SK-N-SH treated with all-trans-retinoic acid at 6 μM for 48 hours (cell line): Measurements from ENCODE around the gene UBL7.

Experiments used
- GLIS3 ChIP-seq: fragments of 250-450 bp; sonication (Bioruptor Pico); IDR thresholded peaks from 2 replicates; pipeline ENCODE4 v1.5.0; 2020; ENCODE audit warnings: mild to moderate bottlenecking, moderate library complexity
- PATZ1 ChIP-seq: fragments of 250-450 bp; sonication (Bioruptor Pico); IDR thresholded peaks from 2 replicates; pipeline ENCODE4 v1.8.0; 2020; ENCODE audit warnings: mild to moderate bottlenecking, moderate library complexity, borderline replicate concordance
- POU6F1 ChIP-seq: fragments of 250-450 bp; sonication (Bioruptor Pico); IDR thresholded peaks from 2 replicates; pipeline ENCODE4 v1.8.0; 2021; ENCODE audit warnings: low read depth, mild to moderate bottlenecking, moderate library complexity, borderline replicate concordance
- TSHZ2 ChIP-seq: fragments of 250-450 bp; sonication (Bioruptor Pico); IDR thresholded peaks from 2 replicates; pipeline ENCODE4 v1.5.0; 2020; ENCODE audit warnings: mild to moderate bottlenecking, moderate library complexity
- ZC3H10 ChIP-seq: fragments of 250-450 bp; sonication (Bioruptor Pico); IDR thresholded peaks from 2 replicates; pipeline ENCODE4 v1.5.1; 2021; ENCODE audit warnings: mild to moderate bottlenecking, moderate library complexity
- ZFP3 ChIP-seq: fragments of 250-450 bp; sonication (Bioruptor Pico); IDR thresholded peaks from 2 replicates; pipeline ENCODE4 v1.5.0; 2020; ENCODE audit warnings: mild to moderate bottlenecking, moderate library complexity
- ZNF8 ChIP-seq: fragments of 450-650 bp; formaldehyde crosslinking; IDR thresholded peaks from 2 replicates; pipeline ENCODE4 v1.5.0; 2020; ENCODE audit warnings: mild to moderate bottlenecking, moderate library complexity

- TF ChIP-seq POU6F1 (CRISPR knock-in tag) (no peak), ZFP3 (CRISPR knock-in tag) (no peak), PATZ1 (CRISPR knock-in tag) (no peak), TSHZ2 (no peak), ZC3H10 (CRISPR knock-in tag) (no peak), GLIS3 (CRISPR knock-in tag) (no peak), ZNF8 (no peak)
Measured at GRCh38 chr15:74430510-74430951, 30.4 kb downstream of the UBL7 start.
